HFFc6 (cell line): Measurements from ENCODE around the gene PHLDB1. TPM values are rescaled to one million over a fixed set of nuclear protein-coding genes. Genes with fewer than 3 reads are reported as not detected.
A peak's percentile ranks its signal among the peaks of the same experiment; 100 is the strongest.

Experiments used
- DNase-seq: peaks from one replicate; pipeline ENCODE4 v3.0.0-alpha.2; 2018
- H3K27ac Mint-ChIP-seq: 2 replicates; pipeline ENCODE4 v1.8.0; 2020; ENCODE audit warnings: mild to moderate bottlenecking, mixed read lengths
- H3K27me3 Mint-ChIP-seq: 2 replicates; pipeline ENCODE4 v1.8.0; 2021; ENCODE audit warnings: mild to moderate bottlenecking, moderate library complexity, mixed read lengths; ENCODE audit not compliant: insufficient read depth
- H3K36me3 Mint-ChIP-seq: 2 replicates; pipeline ENCODE4 v1.8.0; 2021; ENCODE audit warnings: low read depth, mixed read lengths
- H3K4me1 Mint-ChIP-seq: 2 replicates; pipeline ENCODE4 v1.8.0; 2020; ENCODE audit warnings: low read depth, mixed read lengths
- H3K4me3 Mint-ChIP-seq: 2 replicates; pipeline ENCODE4 v1.8.0; 2020; ENCODE audit warnings: mild to moderate bottlenecking, moderate library complexity, mixed read lengths
- H3K9me3 Mint-ChIP-seq: 2 replicates; pipeline ENCODE4 v1.8.0; 2020; ENCODE audit warnings: mild to moderate bottlenecking, mixed read lengths
- total RNA-seq, 6 experiments: library from RNA; stranded (reverse); fragmentation: NEBNext Ultra II Directional; extraction: Animal tissue kit (Norgen Biotek cat#: 25700); gene quantifications; 2 replicates in 1 of 6; 3 replicates in 5 of 6; pipeline ENCODE4 v1.2.3, GENCODE V29; 2021
- TF ChIP-seq, protein P1 (sequence below): fragments of 200-600 bp; sonication (generic); IDR thresholded peaks from 2 replicates; pipeline ENCODE4 v1.5.0; 2021; ENCODE audit warnings: antibody characterized with exemption, mild to moderate bottlenecking

The PHLDB1 gene
- total RNA-seq, 6 experiments from 2014 or later = 106 to 121 (median 114) TPM

DNA sequence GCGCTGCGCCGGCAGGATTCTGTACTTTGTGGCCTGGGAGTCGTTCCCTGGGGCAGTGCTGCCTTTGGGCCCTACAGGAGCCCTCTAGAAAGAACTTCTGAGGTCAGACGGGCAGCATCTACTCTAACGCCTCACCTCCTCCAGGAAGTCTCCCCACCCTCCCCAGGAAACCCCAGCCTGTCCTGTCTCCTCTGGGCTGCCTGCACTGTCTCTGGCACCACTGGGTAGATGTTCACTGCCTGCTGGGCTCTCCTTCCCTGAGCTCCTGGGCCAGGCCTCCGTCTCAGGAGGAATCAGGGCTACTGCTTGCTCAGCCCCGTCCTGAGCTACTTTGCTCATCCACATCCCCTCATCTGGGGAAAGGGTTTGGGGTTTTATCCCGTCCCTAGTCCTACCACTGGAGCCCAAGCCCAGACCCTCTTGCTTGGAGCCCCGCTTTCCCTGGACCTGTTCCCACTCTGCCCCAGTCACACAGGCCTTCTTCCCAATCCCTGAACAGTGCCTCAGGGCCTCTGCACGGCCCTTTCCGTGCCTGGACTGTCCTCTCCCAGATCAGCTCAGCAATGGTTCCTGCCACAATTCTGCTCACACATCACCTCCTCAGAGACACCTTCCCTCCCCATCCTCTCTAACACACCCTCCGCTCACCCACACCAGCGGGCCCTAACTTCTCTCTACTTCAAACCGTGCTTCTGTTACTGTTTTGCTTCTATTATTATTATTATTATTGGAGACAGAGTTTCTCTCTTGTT, 83.3 kb downstream of the PHLDB1 start:
- Mint-ChIP-seq H3K27ac (peak overlapping the region; percentile 24; the same call in 1 of the 2 replicates), H3K4me1 (peaks cover 16% of the 10 kb centered on the region), H3K27me3 (peaks cover 3% of the 10 kb centered on the region)

DNA sequence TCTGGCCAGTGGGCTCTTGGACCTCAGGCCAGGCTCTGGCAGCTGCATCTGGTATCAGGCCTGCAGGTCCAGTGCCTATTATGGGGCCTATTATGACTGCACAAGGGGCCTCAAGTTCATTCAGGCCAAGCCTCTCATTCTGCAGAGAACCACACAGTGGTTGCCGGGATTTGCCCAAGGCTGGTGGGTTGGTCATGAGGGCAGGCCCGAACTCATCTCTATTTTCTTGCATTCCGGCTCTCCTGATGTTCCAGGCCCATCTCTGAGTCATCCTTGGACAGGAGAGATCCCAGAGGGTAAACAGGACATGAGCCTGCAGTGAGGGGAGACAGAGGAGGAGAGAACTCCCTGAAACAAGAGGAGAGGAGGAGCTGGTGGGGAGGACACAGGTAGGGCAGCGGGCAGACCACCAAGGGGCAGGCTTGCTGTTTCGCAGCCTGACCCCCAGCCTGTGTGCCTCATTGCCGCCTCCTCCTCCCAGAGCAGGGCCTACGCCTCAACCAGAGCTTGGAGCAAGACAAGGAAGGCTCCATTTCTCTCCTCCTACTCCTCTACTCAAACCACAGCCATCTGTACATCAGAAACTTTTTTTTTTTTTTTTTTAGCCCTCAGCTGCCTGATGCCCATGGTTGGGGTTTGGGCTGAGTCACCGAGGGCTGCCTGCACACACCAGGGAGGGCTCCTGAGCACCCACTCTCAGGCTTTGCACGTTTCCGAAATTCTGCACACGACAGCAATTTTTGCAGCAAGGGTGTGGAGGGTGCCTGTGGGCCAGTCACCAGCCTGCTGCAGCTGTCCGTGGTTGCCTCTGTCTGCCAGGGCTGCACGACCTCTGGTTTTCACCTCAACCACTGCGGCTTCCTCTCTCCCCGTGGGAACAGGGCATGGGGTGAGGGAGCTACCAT, 84.8 kb downstream of the PHLDB1 start:
- peak; percentile 32 for DNase-seq
- TF ChIP-seq, protein P1, sequence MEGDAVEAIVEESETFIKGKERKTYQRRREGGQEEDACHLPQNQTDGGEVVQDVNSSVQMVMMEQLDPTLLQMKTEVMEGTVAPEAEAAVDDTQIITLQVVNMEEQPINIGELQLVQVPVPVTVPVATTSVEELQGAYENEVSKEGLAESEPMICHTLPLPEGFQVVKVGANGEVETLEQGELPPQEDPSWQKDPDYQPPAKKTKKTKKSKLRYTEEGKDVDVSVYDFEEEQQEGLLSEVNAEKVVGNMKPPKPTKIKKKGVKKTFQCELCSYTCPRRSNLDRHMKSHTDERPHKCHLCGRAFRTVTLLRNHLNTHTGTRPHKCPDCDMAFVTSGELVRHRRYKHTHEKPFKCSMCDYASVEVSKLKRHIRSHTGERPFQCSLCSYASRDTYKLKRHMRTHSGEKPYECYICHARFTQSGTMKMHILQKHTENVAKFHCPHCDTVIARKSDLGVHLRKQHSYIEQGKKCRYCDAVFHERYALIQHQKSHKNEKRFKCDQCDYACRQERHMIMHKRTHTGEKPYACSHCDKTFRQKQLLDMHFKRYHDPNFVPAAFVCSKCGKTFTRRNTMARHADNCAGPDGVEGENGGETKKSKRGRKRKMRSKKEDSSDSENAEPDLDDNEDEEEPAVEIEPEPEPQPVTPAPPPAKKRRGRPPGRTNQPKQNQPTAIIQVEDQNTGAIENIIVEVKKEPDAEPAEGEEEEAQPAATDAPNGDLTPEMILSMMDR = no peak
- Mint-ChIP-seq H3K27ac (peak overlapping the region; percentile 25), H3K4me3 (no peak overlapping the region), H3K36me3 (no peaks in the 10 kb centered on the region), H3K9me3 (no peaks in the 10 kb centered on the region), H3K4me1 (peaks cover 16% of the 10 kb centered on the region), H3K27me3 (no peaks in the 10 kb centered on the region; the same call in none of the 2 replicates)

More for the DNA sequence above, 83.3 kb downstream of the PHLDB1 start:
- Mint-ChIP-seq H3K9me3 (no peaks in the 10 kb centered on the region), H3K4me3 (no peak overlapping the region), H3K36me3 (no peaks in the 10 kb centered on the region)
- TF ChIP-seq, protein P1 = no peak
- no peak for DNase-seq

DNA sequence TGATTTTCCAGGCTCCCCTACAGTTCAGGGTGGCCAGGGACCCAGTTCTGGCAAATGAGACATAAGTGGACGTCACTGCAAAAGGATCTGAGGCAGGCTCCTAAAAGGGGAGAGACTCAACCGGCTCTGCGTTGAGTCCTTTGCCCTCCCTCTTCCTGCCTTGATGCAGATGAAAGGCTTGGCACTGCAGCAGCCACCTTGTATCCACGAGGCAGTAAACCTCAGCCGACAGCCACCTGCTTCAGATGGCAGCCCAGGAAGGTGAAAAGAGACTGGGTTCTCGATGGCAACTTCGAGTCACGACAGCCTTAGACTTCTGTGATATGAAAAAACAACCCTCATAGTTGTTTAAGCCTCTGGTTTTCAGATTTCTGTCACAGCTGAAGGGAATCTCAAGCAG, 86.8 kb downstream of the PHLDB1 start:
- no peaks in the 10 kb centered on the region; the same call in none of the 2 replicates for H3K27me3 Mint-ChIP-seq
- no peak overlapping the region for H3K4me3 Mint-ChIP-seq
- no peaks in the 10 kb centered on the region for H3K36me3 Mint-ChIP-seq
- no peak for DNase-seq
- peaks cover 16% of the 10 kb centered on the region for H3K4me1 Mint-ChIP-seq
- H3K9me3 Mint-ChIP-seq = no peaks in the 10 kb centered on the region
- H3K27ac Mint-ChIP-seq = no peak overlapping the region
- TF ChIP-seq, protein P1 = no peak

DNA sequence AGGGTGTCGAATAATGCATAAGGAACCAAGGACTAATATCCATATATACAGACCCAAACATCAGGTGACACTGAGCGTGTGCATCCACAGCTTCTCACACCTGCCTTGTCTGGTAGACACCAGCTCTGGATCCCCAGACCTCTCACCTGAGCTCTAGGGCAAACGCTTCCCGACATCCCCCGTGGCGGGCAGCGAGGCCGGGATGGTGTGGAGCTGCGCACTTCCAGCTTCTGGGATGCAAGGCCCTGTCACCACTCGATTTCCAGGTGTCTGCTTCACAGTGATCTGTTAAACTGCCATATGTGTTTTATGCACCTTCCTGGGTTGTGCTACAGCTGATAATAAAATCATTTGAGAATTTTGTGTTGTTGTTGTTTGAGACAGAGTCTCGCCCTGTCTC, 87.4 kb downstream of the PHLDB1 start:
- Mint-ChIP-seq H3K9me3 (no peaks in the 10 kb centered on the region; the same call in 1 of the 2 replicates), H3K36me3 (no peaks in the 10 kb centered on the region), H3K4me3 (no peak overlapping the region), H3K27me3 (no peaks in the 10 kb centered on the region; the same call in none of the 2 replicates), H3K27ac (no peak overlapping the region), H3K4me1 (peaks cover 16% of the 10 kb centered on the region)
- no peak for DNase-seq
- TF ChIP-seq, protein P1 = no peak

DNA sequence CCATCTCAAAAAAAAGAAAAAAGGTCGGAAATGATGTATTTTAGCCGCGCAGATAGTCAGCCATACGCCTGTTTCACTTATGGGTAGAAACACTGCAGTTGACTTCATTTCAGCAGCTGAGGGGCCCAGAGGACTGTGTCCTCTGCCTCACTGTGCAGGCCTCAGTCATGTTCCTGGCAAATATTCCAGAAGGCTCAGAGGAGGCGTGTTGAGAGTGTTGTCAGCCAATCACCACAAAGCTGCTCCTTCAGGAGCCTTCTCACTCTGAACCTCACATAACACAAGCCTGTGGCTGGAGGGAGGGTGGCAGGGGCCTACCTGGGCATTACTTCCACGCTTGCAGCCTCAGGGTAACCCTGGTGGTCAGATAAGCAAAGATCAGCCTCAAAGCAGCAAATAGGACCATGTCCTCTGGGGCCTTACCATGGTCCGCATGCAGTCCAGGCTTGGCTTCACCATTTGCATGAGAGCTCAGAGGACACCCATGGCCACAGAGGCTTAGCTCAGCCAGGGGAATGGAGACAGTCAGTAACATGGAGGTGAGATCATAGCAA, 89.3 kb downstream of the PHLDB1 start:
- Mint-ChIP-seq H3K4me3 (no peak overlapping the region), H3K27ac (no peak overlapping the region), H3K27me3 (no peaks in the 10 kb centered on the region; the same call in none of the 2 replicates), H3K4me1 (peaks cover 14% of the 10 kb centered on the region), H3K9me3 (peaks cover 4% of the 10 kb centered on the region), H3K36me3 (peaks cover 5% of the 10 kb centered on the region; the same call in 1 of the 2 replicates)
- DNase-seq = no peak
- TF ChIP-seq, protein P1 = 0 out of 2 replicates have a peak, but pooled peaks have one; percentile 23
